IMR-90 (cell line): ENCODE data around the gene COL4A1. TPM values are rescaled to one million over a fixed set of nuclear protein-coding genes. Genes with fewer than 3 reads are reported as not detected.

Experiments
- ATAC-seq: fragments of 200-7000 bp; cut with Tn5 transposase; 2 replicates; pipeline ENCODE4 v1.9.1; 2020; ENCODE audit warnings: low read depth, mild to moderate bottlenecking, moderate library complexity
- BruUV-seq: library from RNA; stranded (reverse); fragments of 400-500 nt; replicated peaks from 2 replicates; lab custom pipeline; 2021; lab: Mats Ljungman, UMichigan
- CTCF ChIA-PET: fragments of 300-600 bp; formaldehyde crosslinking; extraction: SDS; loops from one replicate; lab custom pipeline; 2021; ENCODE audit warnings: antibody characterized with exemption; lab: Yijun Ruan, JAX
- POLR2A ChIA-PET: fragments of 300-600 bp; sonication (Branson Sonifier 250); formaldehyde crosslinking; loops from one replicate; lab custom pipeline; 2022; ENCODE audit warnings: antibody characterized with exemption; ENCODE audit not compliant: unreplicated experiment; lab: Charles Lee
- DNase-seq: peaks from one replicate; pipeline ENCODE4 v3.0.0; 2013
- H2AFZ ChIP-seq: replicated peaks from 2 replicates; pipeline ENCODE3; 2013; ENCODE audit warnings: low read length, mild to moderate bottlenecking; ENCODE audit not compliant: poor library complexity
- H2AK5ac ChIP-seq: 2 replicates; pipeline ENCODE4 v1.6.1; 2013; ENCODE audit warnings: low read depth, low read length, inconsistent platforms
- H2AK9ac ChIP-seq: replicated peaks from 2 replicates; pipeline ENCODE3; 2013; ENCODE audit warnings: mild to moderate bottlenecking, low read depth, low read length, moderate library complexity; ENCODE audit not compliant: poor library complexity
- H2BK120ac ChIP-seq: 2 replicates; pipeline ENCODE4 v1.6.1; 2013; ENCODE audit warnings: low read depth, low read length, inconsistent platforms
- H2BK15ac ChIP-seq: 3 replicates; pipeline ENCODE4 v1.6.1; 2013; ENCODE audit warnings: low read depth, low read length, inconsistent platforms
- H2BK20ac ChIP-seq: 2 replicates; pipeline ENCODE4 v1.6.1; 2013; ENCODE audit warnings: low read depth, mild to moderate bottlenecking, inconsistent platforms, low read length, moderate library complexity
- H2BK5ac ChIP-seq: 2 replicates; pipeline ENCODE4 v1.6.1; 2013; ENCODE audit warnings: mild to moderate bottlenecking, low read depth, low read length, inconsistent platforms; ENCODE audit not compliant: poor library complexity, severe bottlenecking
- H3K14ac ChIP-seq: replicated peaks from 2 replicates; pipeline ENCODE4 v1.6.1; 2013; ENCODE audit warnings: low read depth, low read length, inconsistent platforms
- H3K18ac ChIP-seq: 2 replicates; pipeline ENCODE4 v1.6.1; 2013; ENCODE audit warnings: low read depth, low read length, control low read depth
- H3K23ac ChIP-seq: 2 replicates; pipeline ENCODE4 v1.6.1; 2013; ENCODE audit warnings: low read depth, low read length, inconsistent platforms
- H3K27ac ChIP-seq: 2 replicates; pipeline ENCODE4 v1.5.1; 2013; ENCODE audit warnings: mild to moderate bottlenecking, control low read depth, low read length; ENCODE audit not compliant: insufficient read depth
- H3K27me3 ChIP-seq: 2 replicates; pipeline ENCODE4 v1.6.1; 2013; ENCODE audit warnings: low read length; ENCODE audit not compliant: control insufficient read depth, insufficient read depth
- H3K36me3 ChIP-seq: 2 replicates; pipeline ENCODE4 v1.6.1; 2013; ENCODE audit warnings: low read length, mixed read lengths; ENCODE audit not compliant: control insufficient read depth, insufficient read depth
- H3K4ac ChIP-seq: 2 replicates; pipeline ENCODE4 v1.6.1; 2013; ENCODE audit warnings: low read depth, low read length, inconsistent platforms
- H3K4me1 ChIP-seq: 2 replicates; pipeline ENCODE4 v1.6.1; 2013; ENCODE audit warnings: low read length, mixed read lengths; ENCODE audit not compliant: control insufficient read depth, insufficient read depth
- H3K4me2 ChIP-seq: 2 replicates; pipeline ENCODE4 v1.6.1; 2013; ENCODE audit warnings: low read depth, mild to moderate bottlenecking, control low read depth, low read length, moderate library complexity
- H3K4me3 ChIP-seq: 2 replicates; pipeline ENCODE4 v1.5.1; 2013; ENCODE audit warnings: low read depth, mild to moderate bottlenecking, control low read depth, low read length, moderate library complexity; ENCODE audit not compliant: insufficient read depth
- H3K56ac ChIP-seq: 2 replicates; pipeline ENCODE4 v1.6.1; 2013; ENCODE audit warnings: low read length, inconsistent platforms; ENCODE audit not compliant: insufficient read depth; ENCODE audit errors: extremely low read depth
- H3K79me1 ChIP-seq, 2 experiments: 2 replicates each; pipeline ENCODE4 v1.6.1; 2013; ENCODE audit warnings: low read length in 2 of 2, inconsistent platforms in 1 of 2, low read depth in 1 of 2
- H3K9ac ChIP-seq: 2 replicates; pipeline ENCODE4 v1.6.1; 2013; ENCODE audit warnings: low read depth, low read length, control low read depth
- H3K9me1 ChIP-seq: 2 replicates; pipeline ENCODE4 v1.6.1; 2013; ENCODE audit warnings: low read length, inconsistent platforms; ENCODE audit not compliant: insufficient read depth
- H3K9me3 ChIP-seq: 2 replicates; pipeline ENCODE4 v1.6.1; 2013; ENCODE audit warnings: low read length; ENCODE audit not compliant: control insufficient read depth, insufficient read depth
- H4K20me1 ChIP-seq: 2 replicates; pipeline ENCODE4 v1.6.1; 2013; ENCODE audit warnings: low read length, inconsistent platforms; ENCODE audit not compliant: insufficient read depth
- H4K5ac ChIP-seq: 2 replicates; pipeline ENCODE4 v1.6.1; 2013; ENCODE audit warnings: mild to moderate bottlenecking, low read depth, low read length, control low read depth
- H4K8ac ChIP-seq, 2 experiments: 2 replicates each; pipeline ENCODE4 v1.6.1; 2013; ENCODE audit warnings: low read depth in 2 of 2, low read length in 2 of 2, control low read depth in 1 of 2, inconsistent platforms in 1 of 2
- H4K91ac ChIP-seq: 2 replicates; pipeline ENCODE4 v1.6.1; 2013; ENCODE audit warnings: low read depth, low read length, inconsistent platforms; ENCODE audit not compliant: insufficient read depth
- FOS ChIP-seq: fragments of 150-350 bp; IDR thresholded peaks from 2 replicates; pipeline ENCODE4 v1.6.1; 2016; ENCODE audit warnings: low read depth, low read length
- MAZ ChIP-seq: IDR thresholded peaks from 2 replicates; pipeline ENCODE4 v1.6.1; 2012; ENCODE audit warnings: low read depth, mild to moderate bottlenecking, low read length, improper control_type of control experiment, moderate library complexity, borderline replicate concordance
- MXI1 ChIP-seq: IDR thresholded peaks from 2 replicates; pipeline ENCODE4 v1.6.1; 2012; ENCODE audit warnings: low read depth, mild to moderate bottlenecking, low read length, moderate library complexity, borderline replicate concordance
- RCOR1 ChIP-seq: IDR thresholded peaks from 2 replicates; pipeline ENCODE4 v1.6.1; 2012; ENCODE audit warnings: mild to moderate bottlenecking, low read length, improper control_type of control experiment; ENCODE audit not compliant: insufficient replicate concordance
- USF2 ChIP-seq: fragments of 150-350 bp; IDR thresholded peaks from 2 replicates; pipeline ENCODE4 v1.6.1; 2017; ENCODE audit warnings: mild to moderate bottlenecking, antibody characterized with exemption, low read length, low read depth
- WGBS, 2 experiments: methylation state at CpG; one replicate each; pipeline versions ENCODE4 v1.1.5 to v1.1.7; 2013; ENCODE audit warnings: missing lambda C conversion rate in 2 of 2; ENCODE audit not compliant: insufficient read length in 1 of 2; ENCODE audit errors: extremely low coverage in 2 of 2; 5-methylcytosine and 5-hydroxymethylcytosine counted together
- dilution Hi-C: fragments of 300-500 bp; cut with HindIII; formaldehyde crosslinking; loops from one replicate; pipeline ENCODE4 v1.14.3; 2018; ENCODE audit warnings: low sequenced_read_pairs; ENCODE audit not compliant: unreplicated experiment
- in situ Hi-C: fragments of 300-500 bp; cut with MboI; formaldehyde crosslinking; loops from 3 replicates; pipeline ENCODE4 v1.14.3; 2019; ENCODE audit warnings: low sequenced_read_pairs, inconsistent platforms, mixed read lengths
- intact Hi-C: fragments of 100-400 bp; cut with micrococcal nuclease; formaldehyde crosslinking; loops from 2 replicates; pipeline ENCODE4 v1.10.0; 2022
- polyA plus RNA-seq, 3 experiments: library from polyadenylated mRNA; depleted of rRNA; stranded (reverse); fragments of >200 nt; gene quantifications; 2 replicates each; pipeline ENCODE4 v1.2.3, GENCODE V29; 2012; ENCODE audit warnings: low replicate concordance in 1 of 3
- total RNA-seq: library from RNA; depleted of rRNA; stranded (reverse); fragments of >200 nt; gene quantifications from 2 replicates; pipeline ENCODE4 v1.2.3, GENCODE V29; 2012

The COL4A1 gene
- total and polyA plus RNA-seq, 2 of the 4 experiments (the other 2 are of a cell fraction): 230 to 337 TPM

- no peak overlapping the region for H3K14ac ChIP-seq
- H2AFZ ChIP-seq: no peak overlapping the region
- H3K9ac ChIP-seq: no peak overlapping the region
- peaks cover 59% of the 10 kb centered on the region for H4K20me1 ChIP-seq
- H2BK5ac ChIP-seq: no peak overlapping the region
- peaks cover 24% of the 10 kb centered on the region for H3K36me3 ChIP-seq
- H3K4me2 ChIP-seq: no peak overlapping the region
- no peak for TF ChIP-seq RCOR1
- TF ChIP-seq MAZ: no peak
- TF ChIP-seq USF2: no peak
- TF ChIP-seq MXI1: no peak
- no peak for TF ChIP-seq FOS
- peaks cover 58% of the 10 kb centered on the region for H3K9me1 ChIP-seq
- ATAC-seq (no peak), DNase-seq (no peak)
- dilution Hi-C loops (no loop called here), in situ Hi-C loops (no loop called here), intact Hi-C loops (no loop called here)
- no peak overlapping the region for H4K91ac ChIP-seq
- no peak overlapping the region for H2AK5ac ChIP-seq
- no peak overlapping the region for H3K27ac ChIP-seq
- no peak overlapping the region for H4K8ac ChIP-seq
- H3K23ac ChIP-seq: no peak overlapping the region
- H3K4ac ChIP-seq: no peak overlapping the region
- H3K79me1 ChIP-seq: peaks cover 42 to 95% of the 10 kb centered on the region in 2 experiments
- no peak overlapping the region for H2BK120ac ChIP-seq
- WGBS, 2 experiments: no CpG with 5 or more reads among the region's 1 CpG
- H3K4me1 ChIP-seq: peaks cover 25% of the 10 kb centered on the region
- no peaks in the 10 kb centered on the region for H3K9me3 ChIP-seq
- POLR2A ChIA-PET: no interaction called here
- no peak overlapping the region for H2BK20ac ChIP-seq
- H3K27me3 ChIP-seq: no peaks in the 10 kb centered on the region
- CTCF ChIA-PET: interaction anchor here (1.3 kb wide), 1 partner anchor 102 kb away, joined by 3 read pairs; no protein-coding TSS in a partner anchor
- H3K4me3 ChIP-seq: no peak overlapping the region
- H3K56ac ChIP-seq: no peak overlapping the region
- no TSS peak for BruUV-seq
- H2AK9ac ChIP-seq: no peak overlapping the region
- H2BK15ac ChIP-seq: no peak overlapping the region
- H4K5ac ChIP-seq: no peak overlapping the region
- no peak overlapping the region for H3K18ac ChIP-seq
Measured at GRCh38 chr13:110350049-110350448, 43.1 kb upstream of the COL4A1 start.
